Kidney (tissue), 14 donors: ENCODE measurements around the gene SPATA3. TPM values are rescaled to one million over a fixed set of nuclear protein-coding genes. Genes with fewer than 3 reads are reported as not detected.

ENCODE experiments used
- DNase-seq, 5 donors: peaks; one replicate each; pipeline ENCODE4 v3.0.0-alpha.2; 2013 to 2020
- FAIRE-seq: peaks from 2 replicates; lab custom pipeline; 2012; peaks lifted over from hg19 to GRCh38; lab: Jason Lieb, UNC
- H3K27ac ChIP-seq, 2 donors: one replicate each; pipeline ENCODE4 v1.7.0; 2013; ENCODE audit warnings: low read depth in 2 of 2, low read length in 2 of 2, inconsistent platforms in 1 of 2
- H3K27me3 ChIP-seq: one replicate; pipeline ENCODE4 v1.7.1; 2013; ENCODE audit warnings: low read length, inconsistent platforms; ENCODE audit not compliant: control insufficient read depth, insufficient read depth
- H3K36me3 ChIP-seq, 3 donors: one replicate each; pipeline versions ENCODE4 v1.7.0 to v1.7.1; 2013; ENCODE audit warnings: low read length in 3 of 3, control low read depth in 1 of 3, inconsistent platforms in 1 of 3; ENCODE audit not compliant: insufficient read depth in 3 of 3, control insufficient read depth in 2 of 3
- H3K4me1 ChIP-seq, 3 donors: one replicate each; pipeline versions ENCODE4 v1.7.0 to v1.7.1; 2013; ENCODE audit warnings: low read length in 3 of 3, inconsistent platforms in 1 of 3, low read depth in 1 of 3; ENCODE audit not compliant: control insufficient read depth in 2 of 3, insufficient read depth in 2 of 3
- H3K4me3 ChIP-seq, 3 donors: one replicate each; pipeline versions ENCODE4 v1.7.0 to v1.8.1; 2013; ENCODE audit warnings: low read length in 3 of 3, control low read depth in 1 of 3, inconsistent platforms in 1 of 3
- H3K9ac ChIP-seq, 3 donors: one replicate each; pipeline versions ENCODE4 v1.7.0 to v1.7.1; 2013; ENCODE audit warnings: low read length in 3 of 3, control low read depth in 1 of 3, inconsistent platforms in 1 of 3
- H3K9me3 ChIP-seq, 3 donors: one replicate each; pipeline versions ENCODE4 v1.7.0 to v1.7.1; 2013; ENCODE audit warnings: low read length in 3 of 3, control low read depth in 1 of 3, inconsistent platforms in 1 of 3; ENCODE audit not compliant: control insufficient read depth in 2 of 3, insufficient read depth in 1 of 3
- CTCF ChIP-seq: IDR thresholded peaks from 3 replicates; pipeline ENCODE4 v1.5.1; 2012; ENCODE audit warnings: mild to moderate bottlenecking, moderate library complexity, borderline replicate concordance; ENCODE audit not compliant: insufficient read depth; ENCODE audit errors: extremely low read depth
- intact Hi-C: fragments of 100-400 bp; cut with DNase I; formaldehyde crosslinking; loops from one replicate; pipeline ENCODE4 v1.11.1; 2022
- polyA plus RNA-seq: library from polyadenylated mRNA; stranded (reverse); fragments of 350-450 nt; fragmentation: Illumina TruSeq; extraction: RNeasy Lipid Tissue Mini Kit (QIAGEN cat#74804); gene quantifications from one replicate; pipeline ENCODE4 v1.2.3, GENCODE V29; 2014; ENCODE audit warnings: low read depth, low replicate concordance; ENCODE audit not compliant: insufficient read depth
- total RNA-seq: library from RNA; stranded (reverse); fragmentation: NEBNext Ultra II Directional; extraction: Animal tissue kit (Norgen Biotek cat#: 25700); gene quantifications from one replicate; pipeline ENCODE4 v1.2.1, GENCODE V29; 2021
- donor health status: control.
- donor health status: control.
- donor health status: control.
- donor health status: control.
- donor health status: control.
- donor health status: DM: yes; HTN: yes; CAD: no.
- donor health status: Normal renal cell carcinoma (clear cell type).

Gene SPATA3
- total and polyA plus RNA-seq, 2 donors from 2014 or later = not detected

GRCh38 chr2:231015478-231015877 is 19.6 kb downstream of the SPATA3 start:
- H3K4me1 ChIP-seq = no peaks in the 10 kb centered on the region
- no peak overlapping the region for H3K27ac ChIP-seq
- DNase-seq = no peak
- no peaks in the 10 kb centered on the region for H3K27me3 ChIP-seq
- no peak overlapping the region for H3K4me3 ChIP-seq
- H3K9ac ChIP-seq = no peak overlapping the region
- no peak for TF ChIP-seq CTCF
- intact Hi-C loops = no loop called here
- no peaks in the 10 kb centered on the region for H3K36me3 ChIP-seq
- no peaks in the 10 kb centered on the region for H3K9me3 ChIP-seq
- no peak for FAIRE-seq

GRCh38 chr2:231015926-231016325 is 20.0 kb downstream of the SPATA3 start:
- FAIRE-seq (no peak), DNase-seq (no peak)
- no peak overlapping the region for H3K27ac ChIP-seq

GRCh38 chr2:231016566-231017230 is 20.8 kb downstream of the SPATA3 start:
- Histone ChIP-seq H3K36me3 (no peaks in the 10 kb centered on the region), H3K27me3 (no peaks in the 10 kb centered on the region), H3K27ac (no peak overlapping the region), H3K9ac (no peak overlapping the region), H3K4me3 (no peak overlapping the region), H3K9me3 (no peaks in the 10 kb centered on the region), H3K4me1 (no peaks in the 10 kb centered on the region)
- intact Hi-C loops = no loop called here
- DNase-seq = no peak
- no peak for FAIRE-seq
- no peak for TF ChIP-seq CTCF

More at GRCh38 chr2:231015926-231016325, 20.0 kb downstream of the SPATA3 start:
- Histone ChIP-seq H3K9me3 (no peaks in the 10 kb centered on the region), H3K4me1 (no peaks in the 10 kb centered on the region), H3K27me3 (no peaks in the 10 kb centered on the region), H3K36me3 (no peaks in the 10 kb centered on the region), H3K9ac (no peak overlapping the region), H3K4me3 (no peak overlapping the region)
- intact Hi-C loops = no loop called here
- no peak for TF ChIP-seq CTCF

- no peak for DNase-seq
- FAIRE-seq = no peak
- no peak overlapping the region for H3K4me3 ChIP-seq
- H3K27me3 ChIP-seq = no peaks in the 10 kb centered on the region
- H3K36me3 ChIP-seq = no peaks in the 10 kb centered on the region
- intact Hi-C loops = no loop called here
- H3K27ac ChIP-seq = no peak overlapping the region
- no peaks in the 10 kb centered on the region for H3K9me3 ChIP-seq
- no peaks in the 10 kb centered on the region for H3K4me1 ChIP-seq
- no peak for TF ChIP-seq CTCF
- H3K9ac ChIP-seq = no peak overlapping the region
Measured at GRCh38 chr2:231017231-231017598, 21.3 kb downstream of the SPATA3 start.
